GM12891 (cell line): Measurements from ENCODE around the gene GPC6.

ENCODE experiments used
- POLR2A ChIP-seq: IDR thresholded peaks from 2 replicates; pipeline ENCODE4 v1.6.1; 2011; ENCODE audit warnings: low read depth, low read length, control low read depth
- POLR2AphosphoS5 ChIP-seq: IDR thresholded peaks from 2 replicates; pipeline ENCODE4 v1.6.1; 2011; ENCODE audit warnings: low read depth, low read length, control low read depth
- SPI1 ChIP-seq: IDR thresholded peaks from 2 replicates; pipeline ENCODE4 v1.6.1; 2011; ENCODE audit warnings: low read depth, low read length, control low read depth
- TAF1 ChIP-seq: IDR thresholded peaks from 2 replicates; pipeline ENCODE4 v1.6.1; 2011; ENCODE audit warnings: low read depth, low read length, control low read depth

- no peak for TF ChIP-seq POLR2A
- no peak for TF ChIP-seq POLR2AphosphoS5
- TF ChIP-seq TAF1 = no peak
- TF ChIP-seq SPI1 = no peak
These were observed 1065.2 kb downstream of the GPC6 start for GRCh38 chr13:94291631-94292322.
